ENCODE measurements around the gene BAHCC1.
A peak's percentile ranks its signal among the peaks of the same experiment; 100 is the strongest.
"Not testable (repeated sequence)": the region's sequence is repeated elsewhere in the genome, so short reads cannot be mapped to it uniquely, and the experiment has no call there.

The BAHCC1 gene

GRCh38 chr17:81414756-81415516 lies 19.7 kb downstream of the BAHCC1 start:
- DNase-seq = no peak

DNA sequence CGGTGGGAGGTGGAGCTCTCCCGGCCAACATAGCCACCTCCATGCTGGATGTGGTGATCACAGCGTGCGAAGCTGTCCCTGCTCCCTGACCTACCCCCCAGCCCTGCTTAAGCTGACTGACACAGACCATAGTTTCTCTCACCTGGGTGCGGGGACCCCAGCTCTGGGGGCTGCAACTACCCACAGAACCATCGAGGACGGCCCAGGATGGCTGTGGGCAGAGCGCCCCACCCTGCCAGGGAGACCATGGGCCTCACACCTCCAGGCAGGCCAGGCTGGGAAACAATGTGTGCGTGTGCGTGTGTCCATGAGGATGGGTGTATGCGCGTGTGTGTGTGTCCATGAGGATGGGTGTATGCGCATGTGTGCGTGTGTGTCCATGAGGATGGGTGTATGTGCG lies 20.4 kb downstream of the BAHCC1 start:
- no peak for DNase-seq

DNA sequence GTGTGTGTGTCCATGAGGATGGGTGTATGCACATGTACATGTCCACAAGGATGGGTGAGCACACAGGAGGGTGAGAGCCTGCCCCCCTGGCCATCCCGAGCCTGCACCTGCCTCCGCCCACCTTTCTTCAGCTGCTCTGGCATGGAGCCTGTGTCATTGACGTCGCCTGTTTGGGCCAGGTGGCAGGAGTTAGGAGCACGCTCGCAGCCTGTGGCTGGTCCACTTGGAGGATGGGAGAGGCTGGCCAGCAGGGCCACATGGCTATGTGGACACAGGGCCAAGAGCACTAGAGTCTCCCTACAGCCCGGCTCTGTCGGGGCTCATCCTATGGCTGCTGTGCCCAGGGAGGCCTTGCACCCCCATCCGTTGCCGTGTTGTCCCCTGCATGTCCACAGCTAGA lies 21.4 kb downstream of the BAHCC1 start:
- DNase-seq = no peak

- no peak for DNase-seq
Observed at GRCh38 chr17:81417049-81417878, 22.0 kb downstream of the BAHCC1 start.

- no peak for DNase-seq
Observed at GRCh38 chr17:81417879-81418709, 22.8 kb downstream of the BAHCC1 start.

- DNase-seq = no peak
Observed at GRCh38 chr17:81418710-81419318, 23.6 kb downstream of the BAHCC1 start.

DNA sequence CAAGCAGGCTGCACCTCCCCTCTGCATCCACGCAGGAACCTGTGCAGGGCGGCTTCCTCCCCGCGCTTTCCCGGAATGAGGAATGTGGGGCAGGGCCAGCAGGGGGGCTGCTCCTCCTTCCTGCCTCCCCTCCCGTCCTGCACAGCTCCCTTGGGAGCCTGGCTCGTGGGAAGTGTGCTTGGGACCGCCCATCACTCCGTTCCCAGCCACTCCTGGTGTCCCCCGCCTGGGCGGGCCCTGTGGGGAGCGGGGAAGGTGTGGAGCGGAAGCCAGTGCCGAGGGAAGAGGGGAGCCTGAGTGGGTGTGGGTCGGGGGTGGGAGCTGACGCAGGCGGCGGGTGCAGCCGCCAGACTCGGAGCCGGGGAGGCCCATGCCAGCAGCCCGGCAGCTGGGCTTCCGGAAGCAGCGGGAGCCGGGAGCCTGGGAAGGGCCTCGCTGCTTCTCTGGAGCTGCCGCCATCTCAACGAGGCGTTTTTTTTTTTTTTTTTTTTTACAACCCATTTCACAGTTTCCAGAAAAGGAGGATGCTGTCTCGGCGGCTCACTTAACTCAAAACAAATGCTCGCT lies 24.1 kb downstream of the BAHCC1 start:
- peak; percentile 99 for DNase-seq

GRCh38 chr17:81419886-81420768 lies 24.9 kb downstream of the BAHCC1 start:
- DNase-seq = no peak

DNA sequence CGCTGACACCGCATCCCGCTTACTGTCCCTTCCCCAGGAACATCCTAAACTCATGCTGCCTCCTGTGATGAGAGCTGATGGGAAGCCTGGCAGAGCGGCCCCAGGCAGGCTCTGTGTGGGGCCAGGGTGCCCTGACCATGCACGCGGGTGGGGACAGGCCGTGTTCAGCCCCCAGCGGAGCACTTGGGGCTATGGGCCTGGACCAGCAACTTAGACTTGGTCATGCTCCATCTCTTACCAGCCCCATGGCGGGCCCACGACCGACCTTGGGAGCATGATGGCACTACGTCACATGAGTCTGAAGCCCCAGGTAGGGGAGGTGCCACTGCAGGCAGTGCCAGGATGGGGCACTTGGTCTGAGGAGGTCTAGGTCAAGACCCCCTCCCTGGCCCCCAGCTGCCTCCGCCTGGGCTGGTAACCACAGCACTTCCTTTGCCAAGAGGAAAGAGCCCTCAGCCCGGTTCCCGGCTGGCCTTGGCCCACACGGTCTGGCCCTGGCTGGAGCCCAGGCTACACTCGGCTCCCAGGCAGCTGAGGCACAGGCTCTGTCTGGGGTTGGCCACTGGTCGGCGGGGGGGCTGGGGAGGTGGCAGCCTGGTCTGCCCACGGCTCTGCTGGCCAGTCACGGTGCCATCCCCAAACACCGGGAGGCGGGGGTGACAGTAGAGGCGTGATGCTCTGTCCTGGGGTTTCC lies 25.7 kb downstream of the BAHCC1 start:
- DNase-seq = no peak

GRCh38 chr17:81422776-81423697 lies 27.8 kb downstream of the BAHCC1 start:
- DNase-seq = peak; percentile 89

DNA sequence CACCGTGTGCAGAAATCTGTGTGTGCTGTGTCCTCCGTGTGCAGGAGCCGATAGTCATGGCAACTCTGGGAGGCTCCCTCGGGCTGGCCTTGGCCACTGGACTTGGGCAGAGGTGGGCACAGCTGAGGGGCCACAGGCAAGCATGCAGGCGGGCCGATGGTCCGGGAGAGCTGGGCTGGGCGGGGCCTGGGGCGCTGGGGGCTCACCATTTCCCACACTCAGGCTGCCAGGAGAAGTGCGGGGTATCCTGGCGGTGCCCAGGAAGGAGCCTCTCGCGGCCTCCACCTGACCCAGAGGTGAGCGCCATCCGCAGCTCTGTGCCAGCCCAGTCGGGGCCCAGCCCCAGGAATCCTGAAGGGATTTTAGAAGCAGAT lies 28.4 kb downstream of the BAHCC1 start:
- DNase-seq = no peak

DNA sequence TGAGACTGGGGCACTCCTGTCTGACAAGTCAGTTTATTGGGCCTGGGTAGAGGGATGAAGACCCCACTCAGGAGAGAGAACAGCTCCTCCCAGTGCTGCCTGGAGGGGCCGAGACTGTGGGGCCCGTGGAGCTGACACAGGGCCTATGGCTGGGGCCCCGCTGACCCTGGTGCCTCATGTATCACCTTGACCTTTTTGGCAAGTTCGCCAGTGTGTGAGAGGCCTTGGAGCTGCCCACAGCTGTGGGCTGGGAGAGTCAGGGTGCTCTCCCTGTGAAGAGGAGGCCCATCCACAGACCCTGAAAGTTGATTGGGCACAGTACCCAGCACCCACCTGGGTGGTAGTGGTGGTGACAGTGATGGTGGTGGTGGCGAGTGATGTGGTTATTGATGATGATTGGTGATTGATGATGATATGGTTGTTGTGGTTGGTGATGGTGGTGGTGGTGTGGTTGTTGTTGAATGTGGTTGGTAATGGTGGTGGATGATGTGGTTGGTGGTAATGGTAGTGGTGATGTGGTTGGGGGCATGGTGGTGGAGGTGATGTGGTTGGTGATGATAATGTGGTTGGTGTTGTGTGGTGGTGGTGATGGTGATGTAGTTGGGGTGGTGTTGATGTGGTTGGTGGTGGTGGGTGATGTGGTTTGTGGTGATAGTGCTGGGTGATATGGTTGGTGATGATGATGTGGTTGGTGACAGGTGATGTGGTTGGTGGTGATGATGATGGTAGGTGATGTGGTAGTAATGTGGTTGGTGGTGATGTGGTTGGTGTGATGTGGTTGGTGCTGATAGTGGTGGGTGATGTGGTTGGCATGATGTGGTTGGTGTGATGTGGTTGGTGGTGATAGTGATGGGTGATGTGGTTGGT lies 29.1 kb downstream of the BAHCC1 start:
- no peak for DNase-seq

GRCh38 chr17:81425041-81425440 lies 29.8 kb downstream of the BAHCC1 start:
- DNase-seq = not testable (repeated sequence)

DNA sequence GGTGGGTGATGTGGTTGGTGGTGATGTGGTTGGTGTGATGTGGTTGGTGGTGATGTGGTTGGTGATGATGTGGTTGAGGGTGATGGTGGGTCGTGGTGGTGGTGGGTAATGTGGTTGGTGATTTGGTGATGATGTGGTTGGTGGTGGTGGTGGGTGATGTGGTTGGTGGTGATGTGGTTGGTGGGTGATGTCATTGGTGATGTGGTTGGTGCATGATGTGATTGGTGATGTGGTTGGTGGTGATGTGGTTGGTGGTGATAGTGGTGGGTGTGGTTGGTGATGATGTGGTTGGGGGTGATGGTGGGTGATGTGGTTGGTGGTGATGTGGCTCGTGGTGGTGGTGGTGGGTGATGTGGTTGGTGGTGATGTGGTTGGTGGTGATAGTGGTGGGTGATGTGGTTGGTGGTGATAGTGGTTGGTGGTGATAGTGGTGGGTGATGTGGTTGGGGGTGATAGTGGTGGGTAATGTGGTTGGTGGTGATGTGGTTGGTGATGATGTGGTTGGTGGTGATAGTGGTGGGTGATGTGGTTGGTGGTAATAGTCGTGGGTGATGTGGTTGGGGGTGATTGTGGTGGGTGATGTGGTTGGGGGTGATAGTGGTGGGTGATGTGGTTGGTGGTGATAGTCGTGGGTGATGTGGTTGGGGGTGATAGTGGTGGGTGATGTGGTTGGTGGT lies 30.6 kb downstream of the BAHCC1 start:
- not testable (repeated sequence) for DNase-seq

GRCh38 chr17:81426393-81427172 lies 31.3 kb downstream of the BAHCC1 start:
- no peak for DNase-seq

DNA sequence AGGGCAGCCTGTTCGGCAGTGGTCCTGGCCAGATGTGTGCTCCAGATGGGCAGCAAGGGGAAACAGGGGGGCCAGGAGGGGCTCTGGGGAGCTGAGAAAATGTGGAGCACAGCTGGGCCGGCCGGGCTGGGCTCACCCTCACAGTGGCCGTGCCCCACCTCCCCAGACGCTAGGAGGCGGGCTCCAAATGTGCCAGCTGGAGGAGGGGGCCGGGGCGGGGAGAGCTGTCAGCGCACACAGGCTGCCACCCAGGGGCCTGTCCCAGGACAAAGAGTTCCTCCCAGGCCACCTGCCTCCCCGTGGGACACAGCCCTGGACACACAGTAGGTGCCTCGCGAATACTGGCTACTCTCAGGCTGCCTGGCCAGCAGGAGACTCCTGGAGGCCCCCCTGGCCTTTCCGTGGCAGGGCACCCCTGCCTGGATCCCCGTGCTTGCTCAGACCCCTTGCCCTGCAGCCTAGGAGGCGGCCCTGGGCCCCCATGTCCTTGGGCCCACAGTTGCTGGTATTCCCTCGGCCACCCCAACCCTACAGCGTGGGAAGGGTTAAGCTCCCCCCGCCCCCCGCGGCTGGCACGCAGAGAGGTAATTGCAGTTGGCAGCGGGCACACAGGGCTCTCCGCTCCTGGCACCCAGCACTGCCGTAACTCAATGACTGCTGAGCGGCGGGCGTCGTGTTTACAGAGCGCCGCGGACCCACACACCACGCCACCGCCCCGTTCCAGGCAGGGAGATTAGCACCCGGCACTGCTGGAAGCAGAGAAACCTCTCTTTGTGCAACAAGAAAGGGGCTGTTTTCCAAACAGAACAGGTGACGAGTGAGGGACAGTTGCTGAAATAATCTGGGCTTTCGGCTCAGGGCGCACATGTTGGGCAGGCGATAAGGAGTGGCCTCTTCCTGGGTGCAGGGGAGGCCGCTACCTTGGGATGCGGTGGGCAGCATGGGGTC lies 32.2 kb downstream of the BAHCC1 start:
- no peak for DNase-seq
